Skeletal muscle satellite cell (primary cell): ENCODE data around the gene RHBDD2.
A peak's percentile ranks its signal among the peaks of the same experiment; 100 is the strongest.
"Not testable (repeated sequence)": the region's sequence is repeated elsewhere in the genome, so short reads cannot be mapped to it uniquely, and the experiment has no call there.

ENCODE experiments used
- H3K27me3 ChIP-seq: 2 replicates; pipeline ENCODE4 v1.7.0; 2013; ENCODE audit warnings: low read length; ENCODE audit not compliant: control insufficient read depth, insufficient read depth
- H3K36me3 ChIP-seq: 2 replicates; pipeline ENCODE4 v1.7.0; 2013; ENCODE audit warnings: mild to moderate bottlenecking, control low read depth, low read length; ENCODE audit not compliant: insufficient read depth
- H3K4me1 ChIP-seq: 2 replicates; pipeline ENCODE4 v1.7.0; 2013; ENCODE audit warnings: low read length; ENCODE audit not compliant: control insufficient read depth, insufficient read depth
- H3K4me2 ChIP-seq: 2 replicates; pipeline ENCODE4 v1.7.0; 2013; ENCODE audit warnings: mild to moderate bottlenecking, low read length
- H3K4me3 ChIP-seq: 2 replicates; pipeline ENCODE4 v1.7.0; 2013; ENCODE audit warnings: low read length
- H3K9ac ChIP-seq: 2 replicates; pipeline ENCODE4 v1.7.0; 2013; ENCODE audit warnings: mild to moderate bottlenecking, low read depth, low read length, moderate library complexity
- H3K9me3 ChIP-seq: replicated peaks from 2 replicates; pipeline ENCODE4 v1.7.0; 2013; ENCODE audit warnings: mild to moderate bottlenecking, control low read depth, low read length

RHBDD2 gene

GRCh38 chr7:75892634-75893272 is 13.9 kb downstream of the RHBDD2 start:
- no peaks in the 10 kb centered on the region for H3K27me3 ChIP-seq
- H3K36me3 ChIP-seq = peaks cover 7% of the 10 kb centered on the region
- no peak overlapping the region for H3K4me3 ChIP-seq
- peaks cover 32% of the 10 kb centered on the region for H3K4me1 ChIP-seq
- no peak overlapping the region for H3K4me2 ChIP-seq
- H3K9me3 ChIP-seq = no peaks in the 10 kb centered on the region
- no peak overlapping the region for H3K9ac ChIP-seq

DNA sequence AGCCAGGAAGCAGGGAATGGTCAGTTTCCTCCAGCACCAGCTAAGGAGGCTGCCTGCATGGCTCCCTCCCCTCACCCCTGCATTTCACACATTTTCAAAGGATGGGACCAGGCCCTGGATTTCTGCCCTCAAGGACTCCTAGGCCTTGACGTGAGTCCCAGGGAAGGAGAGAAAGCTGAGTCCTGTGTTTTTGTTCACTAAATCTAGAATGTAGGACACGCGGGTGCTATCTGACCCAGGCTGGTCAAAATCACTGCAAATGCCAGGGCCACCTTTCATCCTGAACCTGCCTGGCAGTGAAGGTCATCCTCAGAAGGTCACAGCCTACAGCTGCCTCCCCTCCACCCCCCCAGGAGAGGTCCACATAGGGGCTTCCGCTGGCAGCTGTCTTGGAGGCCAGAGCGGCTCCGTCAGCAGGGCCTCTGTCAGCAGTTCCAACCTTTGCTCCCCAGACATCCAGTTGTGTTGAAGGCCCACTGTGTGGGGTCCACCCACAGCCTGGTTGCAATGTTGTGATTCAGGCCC is 18.0 kb downstream of the RHBDD2 start:
- Histone ChIP-seq H3K4me1 (peaks cover 9% of the 10 kb centered on the region), H3K9ac (no peak overlapping the region), H3K27me3 (no peaks in the 10 kb centered on the region), H3K4me3 (no peak overlapping the region), H3K36me3 (no peaks in the 10 kb centered on the region), H3K4me2 (no peak overlapping the region), H3K9me3 (no peaks in the 10 kb centered on the region)

DNA sequence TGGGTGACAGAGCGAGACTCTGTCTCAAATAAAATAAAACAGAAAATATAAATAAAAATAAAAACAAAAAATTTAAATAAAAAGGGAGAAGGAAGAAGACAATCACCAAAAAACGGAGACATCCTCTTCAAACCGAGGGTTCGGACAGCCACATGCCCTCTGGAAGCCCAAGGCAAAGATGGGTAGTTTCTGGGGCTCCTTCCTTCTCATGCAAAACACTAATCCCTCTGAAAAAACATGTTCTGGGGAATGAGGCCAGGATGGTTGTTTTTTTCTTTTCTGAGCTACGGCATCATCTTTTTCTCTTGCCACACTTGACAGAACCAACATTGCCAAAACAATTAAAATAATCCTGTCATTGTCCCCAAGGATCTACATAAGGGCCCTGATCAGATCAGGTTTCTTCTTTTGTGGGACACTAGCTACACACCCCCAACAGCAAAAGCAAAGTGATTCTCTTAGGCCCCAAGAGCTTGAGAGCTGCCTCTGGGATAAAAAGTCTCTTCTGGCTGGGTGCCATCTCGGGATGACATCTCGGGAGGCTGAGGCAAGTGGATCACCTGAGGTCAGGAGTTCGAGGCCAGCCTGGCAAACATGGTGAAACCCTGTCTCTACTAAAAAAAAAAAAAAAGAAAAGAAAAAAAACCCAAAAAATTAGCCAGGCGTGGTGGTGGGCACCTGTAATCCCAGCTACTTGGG is 21.9 kb downstream of the RHBDD2 start:
- Histone ChIP-seq H3K4me2 (no peak overlapping the region), H3K36me3 (no peaks in the 10 kb centered on the region), H3K9me3 (no peaks in the 10 kb centered on the region), H3K9ac (no peak overlapping the region), H3K27me3 (no peaks in the 10 kb centered on the region), H3K4me3 (no peak overlapping the region), H3K4me1 (peaks cover 2% of the 10 kb centered on the region)

DNA sequence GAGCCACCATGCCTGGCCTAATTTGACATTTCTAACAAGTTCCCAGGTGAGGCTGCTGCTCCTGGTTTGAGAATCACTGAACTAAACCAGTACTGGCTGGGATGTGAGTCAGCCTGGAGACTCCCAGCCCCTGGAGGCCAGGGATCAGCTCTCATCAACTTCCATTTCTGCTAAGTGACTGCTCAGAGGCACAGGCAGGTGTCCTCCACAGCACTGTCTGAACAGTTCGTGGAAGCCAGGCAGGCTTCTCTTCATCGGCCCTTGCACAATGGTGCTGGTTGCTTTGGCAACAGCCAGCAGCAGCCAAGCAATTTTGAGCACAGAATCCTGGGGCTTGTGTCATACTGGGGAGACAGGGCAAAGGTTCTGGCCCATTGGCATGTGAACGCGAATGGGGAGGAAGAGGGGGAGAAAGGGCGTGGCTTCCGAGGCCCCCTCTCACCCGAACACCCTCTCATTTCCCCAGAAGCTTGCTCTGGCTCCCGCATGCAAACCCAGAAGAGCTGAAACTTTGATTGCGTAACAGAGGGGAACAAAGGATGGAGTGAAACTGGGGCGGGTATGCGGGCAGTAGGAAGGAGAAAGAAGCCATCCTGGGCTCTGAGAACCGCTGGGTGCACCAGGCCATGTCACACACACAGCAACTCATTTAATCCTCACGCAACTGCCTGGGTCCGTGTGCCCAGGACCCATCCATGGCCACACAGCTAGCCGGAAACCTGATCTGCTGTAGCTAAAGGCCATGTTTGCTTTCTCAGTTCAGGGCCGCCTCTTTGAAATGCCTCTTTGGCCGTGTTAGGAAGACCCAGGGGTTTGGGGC is 27.2 kb downstream of the RHBDD2 start:
- Histone ChIP-seq H3K36me3 (no peaks in the 10 kb centered on the region), H3K4me3 (no peak overlapping the region), H3K4me1 (peaks cover 10% of the 10 kb centered on the region), H3K9ac (no peak overlapping the region), H3K27me3 (no peaks in the 10 kb centered on the region), H3K4me2 (peak overlapping the region; percentile 23), H3K9me3 (no peaks in the 10 kb centered on the region)

DNA sequence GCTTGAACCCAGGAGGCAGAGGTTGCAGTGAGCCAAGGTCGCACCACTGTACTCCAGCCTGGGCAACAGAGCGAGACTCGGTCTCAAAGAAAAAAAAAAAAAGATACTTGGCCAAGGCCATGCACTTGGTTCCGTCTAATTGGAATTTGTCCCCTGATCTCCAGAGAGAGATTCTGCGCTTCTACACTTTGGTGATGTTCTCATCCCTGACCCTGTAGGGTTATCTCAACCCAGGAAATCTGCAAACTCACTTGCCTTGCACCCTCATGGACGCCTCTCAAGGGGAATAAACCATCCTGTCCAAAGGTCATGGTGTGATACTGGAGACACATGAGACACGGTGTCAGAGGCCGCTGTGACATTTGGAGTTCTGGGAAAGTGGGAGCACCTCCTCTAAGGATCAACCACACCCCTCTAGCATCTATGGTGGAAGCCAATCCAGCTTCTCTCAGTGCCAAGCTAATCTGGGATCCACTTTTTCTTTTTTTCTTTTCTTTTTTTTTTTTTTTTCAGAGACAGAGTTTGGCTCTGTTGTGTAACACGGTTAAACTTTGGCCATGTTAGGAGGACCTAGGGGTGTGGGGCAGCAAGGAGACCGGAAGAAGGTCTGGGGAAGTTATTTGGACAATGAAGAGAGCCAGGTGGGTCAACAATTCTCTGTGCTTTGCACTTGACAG is 28.3 kb downstream of the RHBDD2 start:
- no peak overlapping the region for H3K9ac ChIP-seq
- H3K4me2 ChIP-seq = no peak overlapping the region
- H3K27me3 ChIP-seq = no peaks in the 10 kb centered on the region
- no peaks in the 10 kb centered on the region for H3K9me3 ChIP-seq
- H3K36me3 ChIP-seq = no peaks in the 10 kb centered on the region
- H3K4me3 ChIP-seq = no peak overlapping the region
- peaks cover 10% of the 10 kb centered on the region for H3K4me1 ChIP-seq

- H3K4me1 ChIP-seq, H3K9ac ChIP-seq, H3K27me3 ChIP-seq, H3K4me3 ChIP-seq, H3K4me2 ChIP-seq, H3K36me3 ChIP-seq, H3K9me3 ChIP-seq: not testable (repeated sequence)
Measured at GRCh38 chr7:75907668-75908039, 28.8 kb downstream of the RHBDD2 start.

DNA sequence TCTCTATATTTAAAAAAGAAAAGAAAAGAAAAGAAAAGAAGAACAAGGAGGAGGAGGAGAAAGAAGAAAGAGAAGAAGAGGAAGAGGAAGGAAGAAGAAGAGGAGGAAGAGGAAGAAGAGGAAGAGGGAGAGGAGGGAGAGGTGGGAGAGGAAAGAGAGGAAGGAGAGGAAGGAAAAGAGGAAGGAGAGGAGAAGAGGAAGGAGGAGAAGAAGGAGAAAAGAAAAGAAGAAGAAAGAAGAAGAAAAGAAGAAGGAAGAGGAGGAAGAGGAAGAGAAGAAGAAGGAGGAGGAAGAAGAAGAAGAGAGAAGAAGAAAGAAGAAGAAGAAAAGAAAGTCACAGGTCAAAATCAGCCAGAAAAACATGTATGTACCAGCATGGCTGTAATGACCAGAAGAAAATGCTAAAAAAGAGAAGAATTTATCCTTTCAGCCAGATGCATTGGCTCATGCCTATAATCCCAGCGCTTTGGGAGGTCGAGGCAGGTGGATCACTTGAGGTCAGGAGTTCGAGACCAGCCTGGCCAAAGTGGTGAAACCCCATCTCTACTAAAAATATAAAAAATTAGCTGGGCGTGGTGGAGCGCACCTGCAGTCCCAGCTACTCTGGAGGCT is 30.8 kb downstream of the RHBDD2 start:
- no peaks in the 10 kb centered on the region for H3K36me3 ChIP-seq
- peaks cover 15% of the 10 kb centered on the region for H3K4me1 ChIP-seq
- H3K9ac ChIP-seq = no peak overlapping the region
- no peak overlapping the region for H3K4me3 ChIP-seq
- no peaks in the 10 kb centered on the region for H3K27me3 ChIP-seq
- H3K9me3 ChIP-seq = no peaks in the 10 kb centered on the region
- no peak overlapping the region for H3K4me2 ChIP-seq

- not testable (repeated sequence) for H3K9me3 ChIP-seq, H3K36me3 ChIP-seq, H3K4me2 ChIP-seq, H3K4me3 ChIP-seq, H3K27me3 ChIP-seq, H3K9ac ChIP-seq
- H3K4me1 ChIP-seq = peaks cover 13% of the 10 kb centered on the region
Measured at GRCh38 chr7:75911186-75911585, 32.4 kb downstream of the RHBDD2 start.

GRCh38 chr7:75913437-75913836 is 34.6 kb downstream of the RHBDD2 start:
- H3K4me3 ChIP-seq = no peak overlapping the region

GRCh38 chr7:75914169-75914654 is 35.4 kb downstream of the RHBDD2 start:
- Histone ChIP-seq H3K4me1 (peaks cover 11% of the 10 kb centered on the region), H3K27me3 (no peaks in the 10 kb centered on the region)

More at GRCh38 chr7:75913437-75913836, 34.6 kb downstream of the RHBDD2 start:
- Histone ChIP-seq H3K36me3 (peaks cover 1% of the 10 kb centered on the region), H3K27me3 (no peaks in the 10 kb centered on the region), H3K4me1 (peaks cover 11% of the 10 kb centered on the region), H3K9ac (no peak overlapping the region), H3K4me2 (no peak overlapping the region), H3K9me3 (no peaks in the 10 kb centered on the region)

More at GRCh38 chr7:75914169-75914654, 35.4 kb downstream of the RHBDD2 start:
- H3K36me3 ChIP-seq = peaks cover 3% of the 10 kb centered on the region
- H3K4me3 ChIP-seq = peak overlapping the region; percentile 86
- no peaks in the 10 kb centered on the region for H3K9me3 ChIP-seq
- H3K9ac ChIP-seq = peak overlapping the region; percentile 89
- peak overlapping the region; percentile 99 for H3K4me2 ChIP-seq
